Measurements from ENCODE around the gene POLN. TPM values are rescaled to one million over a fixed set of nuclear protein-coding genes. Genes with fewer than 3 reads are reported as not detected.
"Not testable (repeated sequence)": the region's sequence is repeated elsewhere in the genome, so short reads cannot be mapped to it uniquely, and the experiment has no call there.

Gene POLN
- total RNA-seq, 1 donor from 2014 or later, result 2.0 TPM

DNA sequence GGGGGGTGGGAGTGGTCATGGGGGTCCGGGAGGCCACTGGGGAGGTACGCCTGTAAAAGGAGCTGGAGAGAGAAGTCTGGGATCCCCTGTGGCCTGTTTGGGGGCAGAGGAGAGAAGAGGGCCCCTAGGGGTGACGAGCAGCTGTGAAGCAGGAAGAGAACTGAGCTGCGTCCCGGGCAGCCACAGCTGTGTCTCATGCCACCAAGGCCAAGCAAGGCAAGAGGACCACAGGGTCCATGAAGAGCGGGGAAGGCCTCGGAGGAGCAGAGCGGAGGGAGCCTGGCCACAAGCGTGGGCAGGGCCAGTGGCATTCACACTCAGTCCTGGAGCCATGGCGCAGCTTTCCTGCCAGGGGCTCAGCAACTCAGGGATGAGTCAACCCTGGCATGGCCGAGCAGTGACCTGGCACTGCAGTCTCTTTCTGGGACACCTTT is 196.4 kb downstream of the POLN start:
- intact Hi-C loops (cut with DNase I), result no loop called here
- ATAC-seq (no peak), DNase-seq (ENCODE audit: missing footprints) (peak; percentile 57)

DNA sequence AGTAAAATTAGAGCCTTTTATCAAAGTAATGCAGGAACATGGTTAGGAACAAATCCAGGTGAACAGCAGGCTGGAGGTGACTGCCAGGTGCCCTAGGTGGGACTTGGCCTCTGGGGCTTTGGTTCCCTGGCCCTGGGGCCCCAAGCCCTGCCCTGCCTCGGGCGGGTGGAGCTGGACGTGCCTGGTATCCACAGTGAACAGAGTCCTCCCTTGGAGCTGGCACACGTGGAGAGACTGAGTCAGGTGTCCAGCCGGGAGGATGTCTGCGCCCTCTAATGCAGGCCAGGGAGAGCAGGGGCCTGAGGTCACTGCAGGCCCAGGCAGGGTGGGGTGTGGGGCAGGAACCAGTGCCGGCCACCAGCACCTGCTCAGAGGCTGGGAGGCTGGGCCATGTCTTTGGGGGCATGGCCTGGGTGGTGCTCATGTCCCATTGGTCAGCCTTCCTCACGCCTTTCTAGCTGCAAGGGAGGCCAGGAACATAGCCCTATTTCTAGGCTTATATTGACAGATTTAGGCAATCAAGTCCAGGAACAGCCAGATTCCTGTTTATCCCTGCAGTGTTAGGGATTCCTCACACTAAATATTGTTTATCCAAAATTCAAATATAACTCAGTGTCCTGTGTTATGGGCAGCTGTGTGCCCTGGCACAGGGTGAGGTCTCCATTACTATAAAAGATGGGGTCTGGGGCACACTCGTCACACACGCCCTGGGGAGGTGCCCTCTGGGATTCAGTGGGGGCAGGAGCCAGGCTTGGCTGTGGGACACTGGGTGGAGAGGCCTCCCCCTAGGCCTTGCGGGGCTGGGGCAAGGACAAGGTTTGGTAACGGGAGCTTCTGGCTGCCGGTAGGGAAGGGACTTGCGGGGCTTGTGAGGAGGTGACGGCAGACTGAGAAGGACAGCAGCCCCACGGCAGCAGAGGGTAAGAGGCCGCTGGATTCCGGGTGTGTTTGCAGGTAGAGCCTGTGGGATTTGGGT is 197.1 kb downstream of the POLN start:
- intact Hi-C loops (cut with DNase I), result no loop called here
- ATAC-seq (no peak), DNase-seq (ENCODE audit: missing footprints) (no peak)

DNA sequence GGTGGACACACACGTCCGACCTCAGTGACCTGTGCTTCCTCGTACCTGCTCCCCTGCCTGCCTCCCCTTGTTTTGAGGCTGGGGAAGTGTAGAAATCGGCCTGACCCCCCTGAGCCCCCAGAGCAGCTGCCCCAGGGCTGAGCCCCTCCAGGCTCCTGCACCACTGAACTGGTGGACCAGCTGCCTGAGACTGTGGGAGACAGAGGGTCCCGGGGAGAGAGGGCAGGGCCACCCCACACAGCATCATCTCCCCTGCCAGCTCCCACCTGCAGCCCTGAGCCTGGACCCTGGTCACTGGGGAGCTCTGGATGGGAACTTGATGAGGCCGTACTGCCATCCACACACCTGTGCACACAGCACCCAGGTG is 197.8 kb downstream of the POLN start:
- ATAC-seq, result no peak
- DNase-seq (ENCODE audit: missing footprints), result no peak
- intact Hi-C loops (cut with DNase I), result no loop called here

DNA sequence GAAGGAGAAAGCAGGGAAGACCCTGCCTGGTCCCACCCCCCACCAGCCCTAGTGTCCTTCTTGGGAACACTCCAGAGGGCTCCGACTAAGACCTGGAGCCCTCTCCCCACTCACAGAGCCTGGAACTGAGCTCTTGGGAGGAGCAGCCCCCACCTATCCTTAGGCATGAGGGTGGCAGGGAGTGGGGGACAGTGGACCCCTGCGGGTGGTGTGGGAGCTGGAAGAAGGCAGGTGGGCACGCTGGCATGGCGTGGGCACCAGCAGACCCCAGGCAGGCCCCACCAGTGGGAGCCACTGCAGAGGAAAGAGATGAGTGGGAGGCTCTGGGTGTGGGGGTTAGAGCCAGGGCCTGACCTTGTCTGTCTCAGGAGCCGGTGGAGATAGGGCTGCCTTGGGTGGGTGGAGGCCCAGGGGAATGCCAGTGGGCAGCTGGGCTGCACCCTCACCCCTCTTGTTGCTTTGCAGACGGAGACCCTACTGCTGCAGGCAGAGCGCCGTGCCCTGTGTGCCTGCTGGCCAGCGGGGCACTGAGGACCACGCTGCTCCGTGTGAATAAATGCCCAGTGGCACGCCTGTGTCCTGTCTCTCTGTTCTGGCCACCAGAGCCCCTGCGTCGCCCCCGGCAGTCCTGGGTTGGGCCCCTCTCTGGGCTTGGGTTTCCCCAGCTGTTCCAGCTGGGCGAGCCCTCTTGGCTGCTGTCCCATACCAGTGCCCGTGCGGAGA is 198.4 kb downstream of the POLN start:
- intact Hi-C loops (cut with DNase I), result no loop called here
- ATAC-seq (no peak), DNase-seq (ENCODE audit: missing footprints) (no peak)

DNA sequence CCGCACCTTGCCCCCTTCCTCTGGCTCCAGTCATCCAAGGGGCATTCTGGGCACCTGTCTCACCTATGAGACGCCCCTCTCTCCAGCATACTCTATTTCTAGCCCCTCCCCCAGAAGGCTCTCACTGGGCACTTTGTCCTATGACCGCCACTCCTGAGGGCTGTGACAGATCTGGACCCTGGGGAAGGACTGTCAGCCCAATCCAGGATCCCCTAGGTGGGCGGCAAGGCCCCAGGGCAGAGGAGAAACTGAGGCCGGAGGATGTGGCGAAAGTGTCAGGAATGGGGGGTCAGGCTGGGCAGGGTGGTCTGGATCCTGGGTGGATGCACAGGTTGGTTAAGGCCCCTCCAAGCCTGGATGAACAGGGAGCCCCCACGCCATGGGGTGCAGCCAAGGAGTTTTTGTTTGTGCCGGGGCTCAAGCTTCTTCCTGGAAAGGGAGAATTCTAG is 198.9 kb downstream of the POLN start:
- DNase-seq (ENCODE audit: missing footprints) (no peak), ATAC-seq (no peak)
- intact Hi-C loops (cut with DNase I), result no loop called here

DNA sequence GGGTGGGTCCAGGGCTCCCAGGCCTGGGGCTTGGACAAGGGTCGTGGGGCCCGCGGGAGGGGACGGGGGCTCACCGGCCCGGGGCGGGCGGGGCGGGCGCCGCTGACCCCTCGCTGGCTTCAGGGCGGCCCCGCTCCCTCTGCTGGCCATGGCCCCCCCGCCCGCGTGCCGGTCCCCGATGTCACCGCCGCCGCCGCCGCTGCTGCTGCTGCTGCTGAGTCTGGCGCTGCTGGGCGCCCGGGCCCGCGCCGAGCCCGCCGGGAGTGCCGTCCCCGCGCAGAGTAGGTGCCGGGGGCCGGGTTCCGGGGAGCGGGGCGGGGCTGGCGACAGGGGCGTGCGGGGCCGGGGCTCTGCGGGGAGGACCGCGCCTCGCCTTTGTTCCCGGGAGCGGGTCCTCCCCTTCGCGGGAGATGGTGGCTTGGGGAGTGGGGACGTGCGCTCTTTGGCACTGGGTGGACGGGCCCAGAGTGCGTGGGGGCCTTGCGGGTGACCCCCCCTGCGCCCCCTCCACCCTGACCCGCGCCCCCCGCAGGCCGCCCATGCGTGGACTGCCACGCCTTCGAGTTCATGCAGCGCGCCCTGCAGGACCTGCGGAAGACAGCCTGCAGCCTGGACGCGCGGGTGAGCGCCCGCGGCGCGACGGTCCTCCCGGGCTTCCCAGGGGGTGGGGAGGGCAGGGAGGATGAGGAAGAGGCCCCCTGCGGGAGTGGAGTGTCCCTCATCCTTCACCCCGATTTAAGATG is 199.5 kb downstream of the POLN start:
- intact Hi-C loops (cut with DNase I), result no loop called here
- DNase-seq (ENCODE audit: missing footprints) (peak; percentile 70), ATAC-seq (peak; percentile 7)

DNA sequence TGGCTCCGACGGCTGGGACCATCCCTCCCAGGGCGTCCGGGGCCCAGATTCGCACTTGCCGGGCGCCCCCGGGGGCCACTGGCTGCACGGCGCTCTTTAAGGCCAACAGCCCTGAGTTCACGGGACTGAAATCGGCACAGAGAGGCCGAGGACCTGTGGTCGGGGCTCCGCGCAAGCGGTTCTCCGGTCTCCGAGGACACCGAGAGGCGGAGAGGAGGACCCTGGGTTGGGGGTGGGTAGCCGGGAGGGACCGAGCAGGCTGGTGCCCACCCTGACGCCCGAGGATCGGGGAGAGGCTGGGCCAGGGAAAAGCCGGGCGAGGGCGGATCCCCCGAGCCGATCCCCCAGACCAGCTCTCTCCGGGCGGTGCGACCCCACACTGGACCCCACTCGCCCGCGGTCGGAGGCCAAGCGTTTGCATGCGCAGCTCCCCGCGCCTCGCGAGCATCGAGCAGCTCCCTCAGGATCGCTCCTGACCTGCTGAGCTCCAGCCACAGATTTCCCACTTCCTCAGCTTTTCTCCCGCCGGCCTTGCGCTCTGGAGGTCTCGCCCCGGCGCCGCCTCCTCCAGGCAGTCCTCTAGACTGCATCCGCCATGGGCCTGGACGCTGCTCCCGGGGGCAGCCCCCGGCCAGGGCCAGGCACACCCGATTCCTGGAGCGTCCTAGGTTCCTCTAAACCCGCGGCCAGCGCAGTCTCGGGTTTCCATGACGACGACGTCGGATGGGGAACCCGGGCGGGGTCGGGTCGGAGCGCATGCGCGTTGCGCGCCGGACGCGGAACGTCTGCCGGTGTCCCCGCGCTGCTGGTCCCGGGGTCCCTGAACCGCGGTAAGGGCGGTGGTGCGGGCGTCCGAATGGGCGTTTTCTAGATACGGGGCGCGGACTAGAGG is 200.4 kb downstream of the POLN start:
- ATAC-seq (peak; percentile 76), DNase-seq (ENCODE audit: missing footprints) (peak; percentile 93)
- intact Hi-C loops (cut with DNase I), result no loop called here

DNA sequence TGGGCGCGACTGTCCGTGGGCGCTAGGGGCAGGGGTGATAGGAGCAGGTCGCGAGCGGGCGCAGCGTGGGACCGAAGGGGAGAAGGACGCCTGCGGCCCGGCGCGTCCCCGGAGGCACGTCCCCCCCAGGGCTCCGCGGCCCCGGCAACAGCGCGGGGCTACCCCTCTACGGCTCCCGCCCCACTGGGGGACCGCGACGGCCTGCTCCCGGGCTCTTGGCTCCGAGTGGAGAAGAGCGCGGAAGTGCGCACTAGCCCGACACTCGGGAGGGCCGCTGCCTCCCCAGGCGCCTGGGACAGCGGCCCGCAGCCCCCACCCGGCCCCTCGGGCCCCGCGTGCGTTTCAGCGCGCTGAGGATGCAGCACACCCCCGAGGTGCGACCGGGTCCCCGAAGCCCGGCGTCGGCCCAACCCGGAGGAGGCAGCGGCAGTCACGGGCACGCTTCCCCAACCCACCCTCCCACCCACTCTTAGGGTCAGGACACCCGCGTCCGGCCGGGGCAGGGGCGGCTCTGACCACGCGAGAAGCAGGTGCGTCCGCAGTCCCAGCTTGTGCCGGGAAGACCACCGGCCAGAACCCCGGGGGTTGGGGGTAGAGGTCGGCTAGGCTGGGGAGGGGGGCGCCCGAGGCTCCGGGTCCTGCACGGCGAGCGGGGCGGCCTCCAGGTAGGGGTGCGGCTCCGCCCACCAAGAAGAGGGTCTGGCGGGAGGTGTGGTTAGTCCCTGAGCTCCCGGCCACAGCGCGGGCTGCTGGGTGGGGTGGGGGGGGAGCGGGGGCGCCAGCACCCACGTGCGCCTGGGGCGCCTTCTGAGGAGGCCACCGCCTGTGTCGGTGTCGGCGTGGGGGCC is 201.3 kb downstream of the POLN start:
- intact Hi-C loops (cut with DNase I), result no loop called here
- DNase-seq (ENCODE audit: missing footprints) (no peak), ATAC-seq (no peak)

DNA sequence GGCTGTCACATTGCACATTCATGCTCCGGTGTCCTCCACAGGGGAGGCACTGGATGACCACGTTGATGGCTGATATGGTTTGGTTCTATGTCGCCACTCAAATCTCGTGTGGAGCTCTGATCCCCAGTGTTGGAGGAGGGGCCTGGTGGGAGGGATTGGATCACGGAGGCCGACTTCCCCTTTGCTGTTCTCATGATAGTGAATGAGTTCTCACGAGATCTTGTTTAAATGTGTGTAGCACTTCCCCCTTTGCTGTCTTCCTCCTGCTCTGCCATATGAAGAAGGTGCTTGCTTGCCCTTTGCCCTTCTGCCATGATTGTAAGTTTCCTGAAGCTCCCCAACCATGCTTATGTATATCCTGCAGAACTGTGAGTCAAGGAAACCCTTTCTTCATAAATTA is 205.1 kb downstream of the POLN start:
- DNase-seq (ENCODE audit: missing footprints) (no peak), ATAC-seq (no peak)
- intact Hi-C loops (cut with DNase I), result no loop called here

DNA sequence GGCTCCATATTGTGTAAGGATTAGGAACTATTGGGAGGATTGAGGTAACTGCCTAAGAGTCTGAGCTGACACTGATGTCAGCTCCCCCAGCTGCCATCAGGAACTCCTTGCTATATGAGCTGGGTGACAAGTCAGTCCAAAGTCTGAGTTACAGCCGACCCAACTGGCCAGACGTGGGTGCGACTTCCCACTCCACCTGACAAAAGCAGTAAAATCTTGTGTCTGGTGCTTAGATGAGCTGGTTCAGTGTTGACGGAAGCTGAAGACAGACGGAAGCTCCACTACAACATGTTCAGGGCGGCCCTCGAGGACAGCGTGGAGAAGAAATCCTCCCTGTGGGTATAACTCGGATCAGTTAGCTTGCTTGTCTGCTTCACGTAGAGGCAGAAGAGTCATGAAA is 205.6 kb downstream of the POLN start:
- no peak for DNase-seq (ENCODE audit: missing footprints)
- ATAC-seq, result no peak
- intact Hi-C loops (cut with DNase I), result no loop called here

DNA sequence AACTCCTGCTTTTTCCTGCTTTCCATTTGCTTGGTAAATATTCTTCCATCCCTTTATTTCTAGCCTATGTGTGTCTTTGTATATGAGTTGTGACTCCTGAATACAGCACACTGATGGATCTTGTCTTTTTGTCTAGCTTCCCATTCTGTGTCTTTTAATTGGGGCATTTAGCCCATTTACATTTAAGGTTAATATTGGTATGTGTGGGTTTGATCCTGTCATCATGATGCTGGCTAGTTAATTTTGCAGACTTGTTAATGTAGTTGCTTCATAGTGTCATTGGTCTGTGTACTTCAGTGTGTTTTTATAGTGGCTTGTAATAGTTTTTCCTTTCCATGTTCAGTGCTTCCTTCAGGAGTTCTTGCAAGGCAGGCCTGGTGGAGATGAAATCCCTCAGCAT is 210.8 kb downstream of the POLN start:
- ATAC-seq; intact Hi-C loops (cut with DNase I); DNase-seq (ENCODE audit: missing footprints): not testable (repeated sequence)

DNA sequence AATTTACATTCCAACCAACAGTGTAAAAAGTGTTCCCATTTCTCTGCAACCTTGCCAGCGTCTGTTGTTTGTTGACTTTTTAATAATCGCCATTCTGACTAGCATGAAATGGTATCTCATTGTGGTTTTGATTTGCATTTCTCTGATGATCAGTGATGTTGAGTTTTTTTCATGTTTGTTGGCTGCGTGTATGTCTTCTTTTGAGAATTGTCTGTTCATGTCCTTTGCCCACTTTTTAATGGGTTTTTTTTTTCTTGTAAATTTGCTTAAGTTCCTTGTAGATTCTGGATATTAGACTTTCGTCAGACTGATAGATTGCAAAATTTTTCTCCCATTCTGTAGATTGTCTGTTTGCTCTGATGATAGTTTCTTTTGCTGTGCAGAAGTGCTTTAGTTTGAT is 214.8 kb downstream of the POLN start:
- intact Hi-C loops (cut with DNase I); ATAC-seq; DNase-seq (ENCODE audit: missing footprints): not testable (repeated sequence)

DNA sequence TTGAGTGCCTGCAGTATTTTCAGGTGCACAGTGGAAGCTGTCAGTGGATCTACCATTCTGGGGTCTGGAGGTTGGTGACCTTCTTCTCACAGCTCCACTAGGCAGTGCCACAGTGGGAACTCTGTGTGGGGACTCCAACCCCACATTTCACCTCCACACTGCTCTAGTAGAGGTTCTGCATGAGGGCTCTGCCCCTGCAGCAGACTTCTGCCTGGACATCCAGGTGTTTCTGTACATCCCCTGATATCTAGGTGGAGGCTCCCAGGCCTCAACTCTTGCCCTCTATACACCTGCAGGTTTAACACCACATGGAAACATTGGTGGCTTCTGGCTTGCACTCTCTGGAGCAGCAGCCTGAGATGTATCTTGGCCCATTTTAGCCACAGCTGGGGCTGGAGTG is 216.1 kb downstream of the POLN start:
- DNase-seq (ENCODE audit: missing footprints) (no peak), ATAC-seq (no peak)
- intact Hi-C loops (cut with DNase I), result no loop called here

DNA sequence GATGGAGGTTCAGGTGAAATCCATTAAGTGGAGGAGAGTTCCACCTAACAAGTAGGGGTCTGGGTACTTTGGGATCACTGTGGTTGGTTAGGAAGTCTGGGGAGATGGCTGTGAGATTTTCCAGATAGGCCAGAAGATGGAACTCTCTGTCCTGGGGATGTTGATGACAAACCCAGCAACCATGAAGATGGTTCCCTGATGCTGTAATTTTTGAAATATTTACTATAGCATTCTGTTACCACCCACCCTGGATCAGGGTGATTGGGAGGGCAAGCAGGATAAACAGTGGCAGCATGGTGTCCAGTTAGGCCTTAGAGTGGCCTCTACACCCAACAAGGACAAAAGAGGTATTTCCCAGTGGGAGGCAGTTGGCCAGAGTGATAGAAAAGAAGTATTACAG is 217.2 kb downstream of the POLN start:
- ATAC-seq, result no peak
- no peak for DNase-seq (ENCODE audit: missing footprints)
- intact Hi-C loops (cut with DNase I), result no loop called here
